Thoracic aorta (tissue), 2 donors: ENCODE results near the gene EIF3I. TPM values are rescaled to one million over a fixed set of nuclear protein-coding genes. Genes with fewer than 3 reads are reported as not detected.
A peak's percentile ranks its signal among the peaks of the same experiment; 100 is the strongest.

ENCODE experiments used
- ATAC-seq: fragments of 150-250 bp; one replicate; pipeline ENCODE4 v1.8.0; 2017; ENCODE audit warnings: low read depth; ENCODE audit not compliant: insufficient number of reproducible peaks, low FRiP score
- DNase-seq: peaks from one replicate; pipeline ENCODE4 v3.0.0-alpha.2; 2020; ENCODE audit warnings: low spot score
- H3K27ac ChIP-seq, 2 donors: fragments of 200-600 bp; sonication (generic); 1 replicate in 1 of 2; 2 replicates in 1 of 2; pipeline ENCODE4 v1.5.1; 2016; ENCODE audit warnings: mild to moderate bottlenecking in 2 of 2, moderate library complexity in 2 of 2
- H3K27me3 ChIP-seq: fragments of 200-600 bp; sonication (generic); replicated peaks from 2 replicates; pipeline ENCODE4 v1.6.0; 2016; ENCODE audit warnings: mild to moderate bottlenecking; ENCODE audit not compliant: insufficient read depth
- H3K36me3 ChIP-seq: fragments of 200-600 bp; sonication (generic); one replicate; pipeline ENCODE4 v1.5.1; 2016
- H3K4me1 ChIP-seq, 2 donors: fragments of 200-600 bp; sonication (generic); 1 replicate in 1 of 2; 2 replicates in 1 of 2; pipeline versions ENCODE4 v1.5.1 to v1.6.0; 2016; ENCODE audit warnings: low read depth in 2 of 2, mild to moderate bottlenecking in 1 of 2; ENCODE audit not compliant: control insufficient read depth in 1 of 2
- H3K4me3 ChIP-seq: fragments of 200-600 bp; sonication (generic); 2 replicates; pipeline ENCODE4 v1.5.1; 2016; ENCODE audit warnings: mild to moderate bottlenecking
- H3K9me3 ChIP-seq: fragments of 200-600 bp; sonication (generic); 2 replicates; pipeline ENCODE4 v1.5.1; 2016
- CTCF ChIP-seq: fragments of 200-600 bp; sonication (generic); IDR thresholded peaks from one replicate; pipeline ENCODE4 v1.5.1; 2019; ENCODE audit warnings: antibody characterized with exemption
- total RNA-seq, 2 donors: library from RNA; depleted of rRNA; stranded (reverse); fragments of >200 nt; gene quantifications; one replicate each; pipeline versions ENCODE4 v1.1.0 to v1.2.3, GENCODE V29; 2016

EIF3I gene
- total RNA-seq, 2 donors from 2014 or later: 105 to 114 TPM

GRCh38 chr1:32234792-32235191, 12.6 kb downstream of the EIF3I start:
- no peak for TF ChIP-seq CTCF
- H3K27ac ChIP-seq: no peak overlapping the region
- no peaks in the 10 kb centered on the region for H3K27me3 ChIP-seq
- no peak for DNase-seq
- H3K4me1 ChIP-seq: no peaks in the 10 kb centered on the region
- H3K36me3 ChIP-seq: peaks cover 30% of the 10 kb centered on the region
- no peaks in the 10 kb centered on the region for H3K9me3 ChIP-seq
- ATAC-seq: no peak
- no peak overlapping the region for H3K4me3 ChIP-seq

GRCh38 chr1:32239337-32239736, 17.1 kb downstream of the EIF3I start:
- no peak overlapping the region for H3K4me3 ChIP-seq
- peaks cover 5 to 13% of the 10 kb centered on the region in 2 donors for H3K4me1 ChIP-seq
- no peak for TF ChIP-seq CTCF
- no peak for DNase-seq
- H3K27ac ChIP-seq: peak overlapping the region in 1 of 2 donors; percentile 75
- ATAC-seq: no peak
- H3K9me3 ChIP-seq: no peaks in the 10 kb centered on the region
- H3K36me3 ChIP-seq: no peaks in the 10 kb centered on the region
- no peaks in the 10 kb centered on the region for H3K27me3 ChIP-seq

- ATAC-seq (no peak), DNase-seq (no peak)
- no peak for TF ChIP-seq CTCF
- peaks cover 5 to 13% of the 10 kb centered on the region in 2 donors for H3K4me1 ChIP-seq
- peak overlapping the region; percentile 75 to 84 for H3K27ac ChIP-seq
- no peaks in the 10 kb centered on the region for H3K9me3 ChIP-seq
- no peaks in the 10 kb centered on the region for H3K36me3 ChIP-seq
- H3K4me3 ChIP-seq: peak overlapping the region; percentile 85
- H3K27me3 ChIP-seq: no peaks in the 10 kb centered on the region
Measured at GRCh38 chr1:32239790-32240139, 17.6 kb downstream of the EIF3I start.

GRCh38 chr1:32240140-32240951, 18.1 kb downstream of the EIF3I start:
- DNase-seq (peak; percentile 13), ATAC-seq (no peak)
- no peaks in the 10 kb centered on the region for H3K27me3 ChIP-seq
- H3K36me3 ChIP-seq: no peaks in the 10 kb centered on the region
- H3K4me1 ChIP-seq: peaks cover 5 to 13% of the 10 kb centered on the region in 2 donors
- peak; percentile 30 for TF ChIP-seq CTCF
- H3K27ac ChIP-seq: peak overlapping the region; percentile 75 to 84
- peak overlapping the region; percentile 85 for H3K4me3 ChIP-seq
- H3K9me3 ChIP-seq: no peaks in the 10 kb centered on the region

GRCh38 chr1:32241001-32241763, 19.0 kb downstream of the EIF3I start:
- Histone ChIP-seq H3K27ac (peak overlapping the region; percentile 75 to 84), H3K36me3 (no peaks in the 10 kb centered on the region), H3K4me1 (peaks cover 5 to 13% of the 10 kb centered on the region in 2 donors), H3K9me3 (no peaks in the 10 kb centered on the region), H3K27me3 (no peaks in the 10 kb centered on the region), H3K4me3 (peak overlapping the region; percentile 85)
- no peak for TF ChIP-seq CTCF
- peak; percentile 40 for ATAC-seq
- peak; percentile 22 for DNase-seq
